CD1c-positive myeloid dendritic cell (primary cell): ENCODE data around the gene SLC6A2.

Source experiments
- DNase-seq: peaks from one replicate; pipeline ENCODE4 v3.0.0-alpha.2; 2016; ENCODE audit errors: extremely low spot score

Gene SLC6A2

GRCh38 chr16:55647343-55647742, 8.4 kb upstream of the SLC6A2 start:
- DNase-seq: no peak

GRCh38 chr16:55647798-55648197, 8.0 kb upstream of the SLC6A2 start:
- no peak for DNase-seq

GRCh38 chr16:55651841-55652824, 3.7 kb upstream of the SLC6A2 start:
- DNase-seq: no peak

GRCh38 chr16:55653106-55653505, 2.7 kb upstream of the SLC6A2 start:
- DNase-seq: no peak

GRCh38 chr16:55655381-55655896, 349 bp upstream of the SLC6A2 start:
- DNase-seq: no peak

- DNase-seq: no peak
Measured at GRCh38 chr16:55656691-55657092, 904 bp downstream of the SLC6A2 start.

GRCh38 chr16:55657616-55658015, 1.8 kb downstream of the SLC6A2 start:
- no peak for DNase-seq

GRCh38 chr16:55658898-55659420, 3.2 kb downstream of the SLC6A2 start:
- DNase-seq: no peak

GRCh38 chr16:55660026-55660425, 4.2 kb downstream of the SLC6A2 start:
- DNase-seq: no peak

GRCh38 chr16:55660828-55661227, 5.0 kb downstream of the SLC6A2 start:
- DNase-seq: no peak

GRCh38 chr16:55661941-55662643, 6.3 kb downstream of the SLC6A2 start:
- no peak for DNase-seq

- DNase-seq: no peak
Measured at GRCh38 chr16:55662644-55663031, 6.8 kb downstream of the SLC6A2 start.

- DNase-seq: no peak
Measured at GRCh38 chr16:55663225-55663624, 7.4 kb downstream of the SLC6A2 start.

GRCh38 chr16:55663765-55664677, 8.2 kb downstream of the SLC6A2 start:
- no peak for DNase-seq

GRCh38 chr16:55664786-55665407, 9.1 kb downstream of the SLC6A2 start:
- DNase-seq: no peak

- DNase-seq: no peak
Measured at GRCh38 chr16:55665511-55665910, 9.7 kb downstream of the SLC6A2 start.

GRCh38 chr16:55666012-55666411, 10.2 kb downstream of the SLC6A2 start:
- DNase-seq: no peak

- DNase-seq: no peak
Measured at GRCh38 chr16:55667753-55668152, 12.0 kb downstream of the SLC6A2 start.

- no peak for DNase-seq
Measured at GRCh38 chr16:55668340-55669281, 12.8 kb downstream of the SLC6A2 start.
